Measurements from ENCODE around the gene PCDHGA4.

Gene PCDHGA4

DNA sequence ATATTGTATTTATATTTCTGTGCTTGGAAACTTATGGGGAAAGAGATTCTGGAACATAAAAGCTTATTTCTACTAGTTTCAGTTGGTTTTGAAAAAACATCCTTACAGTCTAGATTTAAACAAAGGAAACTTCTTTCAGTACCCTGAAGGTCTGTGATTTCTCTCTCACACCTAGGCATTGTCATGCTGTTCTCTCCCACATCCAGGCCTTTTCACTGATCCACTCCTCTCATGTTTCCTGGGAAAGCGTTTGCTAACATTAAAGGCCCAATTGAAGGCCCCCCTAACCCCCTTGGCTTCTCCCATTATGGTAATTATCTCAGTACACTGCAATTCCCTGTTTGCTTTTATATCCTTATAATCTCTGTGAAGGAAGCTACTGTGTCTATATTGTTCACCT is 12.0 kb upstream of the PCDHGA4 start:
- TF ChIP-seq, protein P1, sequence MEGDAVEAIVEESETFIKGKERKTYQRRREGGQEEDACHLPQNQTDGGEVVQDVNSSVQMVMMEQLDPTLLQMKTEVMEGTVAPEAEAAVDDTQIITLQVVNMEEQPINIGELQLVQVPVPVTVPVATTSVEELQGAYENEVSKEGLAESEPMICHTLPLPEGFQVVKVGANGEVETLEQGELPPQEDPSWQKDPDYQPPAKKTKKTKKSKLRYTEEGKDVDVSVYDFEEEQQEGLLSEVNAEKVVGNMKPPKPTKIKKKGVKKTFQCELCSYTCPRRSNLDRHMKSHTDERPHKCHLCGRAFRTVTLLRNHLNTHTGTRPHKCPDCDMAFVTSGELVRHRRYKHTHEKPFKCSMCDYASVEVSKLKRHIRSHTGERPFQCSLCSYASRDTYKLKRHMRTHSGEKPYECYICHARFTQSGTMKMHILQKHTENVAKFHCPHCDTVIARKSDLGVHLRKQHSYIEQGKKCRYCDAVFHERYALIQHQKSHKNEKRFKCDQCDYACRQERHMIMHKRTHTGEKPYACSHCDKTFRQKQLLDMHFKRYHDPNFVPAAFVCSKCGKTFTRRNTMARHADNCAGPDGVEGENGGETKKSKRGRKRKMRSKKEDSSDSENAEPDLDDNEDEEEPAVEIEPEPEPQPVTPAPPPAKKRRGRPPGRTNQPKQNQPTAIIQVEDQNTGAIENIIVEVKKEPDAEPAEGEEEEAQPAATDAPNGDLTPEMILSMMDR (IDR thresholded peaks at IDR 0.05; ENCODE audit: borderline replicate concordance, extremely low read depth, low read length, poor library complexity, severe bottlenecking): no peak
- no peak for TF ChIP-seq EZH2 (IDR thresholded peaks at IDR 0.05; ENCODE audit: borderline replicate concordance, low read depth, low read length, severe bottlenecking)
- Histone ChIP-seq H3K36me3 (ENCODE audit: insufficient read depth, low read length) (no peaks in the 10 kb centered on the region), H3K9me3 (ENCODE audit: insufficient read depth, low read length, severe bottlenecking) (no peaks in the 10 kb centered on the region), H3K4me1 (ENCODE audit: insufficient read depth, low read length) (no peaks in the 10 kb centered on the region), H3K4me3 (ENCODE audit: low read depth in 1 of 2, low read length in 2 of 2) (no peak overlapping the region), H3K79me2 (ENCODE audit: insufficient read depth, low read length) (no peaks in the 10 kb centered on the region), H2AFZ (ENCODE audit: low read depth, low read length) (no peak overlapping the region), H3K4me2 (ENCODE audit: insufficient read depth, low read length) (no peak overlapping the region), H3K27ac (ENCODE audit: low read length) (no peak overlapping the region), H3K9ac (ENCODE audit: low read depth, low read length) (no peak overlapping the region), H3K27me3 (ENCODE audit: insufficient read depth, low read length, poor library complexity) (no peaks in the 10 kb centered on the region), H4K20me1 (ENCODE audit: insufficient read depth, low read length) (no peaks in the 10 kb centered on the region)
- DNase-seq (no peak), ATAC-seq (ENCODE audit: insufficient read depth, low read depth) (no peak)

DNA sequence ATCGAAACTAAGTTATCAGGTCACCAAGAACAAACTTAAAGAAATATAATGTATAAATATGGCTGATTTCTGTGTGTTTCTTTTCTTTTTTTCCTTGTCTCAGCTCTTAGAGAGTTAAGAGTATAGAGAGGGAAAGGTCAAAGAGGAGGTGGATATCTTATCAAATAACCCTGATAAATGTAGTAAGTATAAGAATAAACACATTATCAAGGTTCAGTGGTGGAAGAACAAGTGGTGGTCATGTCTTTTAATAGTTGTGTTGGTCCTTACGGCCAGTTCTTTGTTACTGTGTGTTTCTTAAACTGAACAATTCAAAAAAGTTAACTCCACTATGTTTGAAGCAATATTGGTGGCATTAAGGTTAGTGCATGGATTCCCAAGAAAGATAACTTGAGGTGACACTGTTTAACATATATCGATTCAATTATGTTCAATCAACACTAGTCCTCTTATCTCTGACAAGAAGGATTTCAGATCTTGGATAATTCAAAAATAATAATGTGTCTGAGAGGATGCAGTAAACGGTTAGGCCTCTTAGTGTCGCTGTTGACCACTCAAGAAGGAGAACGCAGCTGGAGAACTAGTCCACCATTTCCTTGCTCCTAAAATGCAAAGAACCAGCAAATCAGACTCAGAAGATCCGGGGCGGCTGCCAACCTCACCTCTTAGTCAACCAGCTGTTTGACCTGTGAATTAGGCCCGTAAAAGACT is 11.4 kb upstream of the PCDHGA4 start, which contains the start of gene PCDHGA3:
TSS of gene PCDHGA3 (plus strand) at position 588 of the 711 bp plus-strand sequence. CDS start 205 bp downstream, outside the sequence.
- Histone ChIP-seq H3K79me2 (ENCODE audit: insufficient read depth, low read length) (no peaks in the 10 kb centered on the region), H3K27me3 (ENCODE audit: insufficient read depth, low read length, poor library complexity) (no peaks in the 10 kb centered on the region), H3K36me3 (ENCODE audit: insufficient read depth, low read length) (no peaks in the 10 kb centered on the region), H3K27ac (ENCODE audit: low read length) (no peak within 1 kb of the TSS), H3K9ac (ENCODE audit: low read depth, low read length) (no peak within 1 kb of the TSS), H4K20me1 (ENCODE audit: insufficient read depth, low read length) (no peaks in the 10 kb centered on the region), H3K4me2 (ENCODE audit: insufficient read depth, low read length) (no peak within 1 kb of the TSS), H3K9me3 (ENCODE audit: insufficient read depth, low read length, severe bottlenecking) (no peaks in the 10 kb centered on the region), H2AFZ (ENCODE audit: low read depth, low read length) (no peak within 1 kb of the TSS), H3K4me3 (ENCODE audit: low read depth in 1 of 2, low read length in 2 of 2) (no peak within 1 kb of the TSS), H3K4me1 (ENCODE audit: insufficient read depth, low read length) (no peaks in the 10 kb centered on the region)
- DNase-seq: no peak
- no peak for TF ChIP-seq EZH2 (IDR thresholded peaks at IDR 0.05; ENCODE audit: borderline replicate concordance, low read depth, low read length, severe bottlenecking)
- TF ChIP-seq, protein P1 (IDR thresholded peaks at IDR 0.05; ENCODE audit: borderline replicate concordance, extremely low read depth, low read length, poor library complexity, severe bottlenecking): peak; percentile 18
- no peak for ATAC-seq (ENCODE audit: insufficient read depth, low read depth)

DNA sequence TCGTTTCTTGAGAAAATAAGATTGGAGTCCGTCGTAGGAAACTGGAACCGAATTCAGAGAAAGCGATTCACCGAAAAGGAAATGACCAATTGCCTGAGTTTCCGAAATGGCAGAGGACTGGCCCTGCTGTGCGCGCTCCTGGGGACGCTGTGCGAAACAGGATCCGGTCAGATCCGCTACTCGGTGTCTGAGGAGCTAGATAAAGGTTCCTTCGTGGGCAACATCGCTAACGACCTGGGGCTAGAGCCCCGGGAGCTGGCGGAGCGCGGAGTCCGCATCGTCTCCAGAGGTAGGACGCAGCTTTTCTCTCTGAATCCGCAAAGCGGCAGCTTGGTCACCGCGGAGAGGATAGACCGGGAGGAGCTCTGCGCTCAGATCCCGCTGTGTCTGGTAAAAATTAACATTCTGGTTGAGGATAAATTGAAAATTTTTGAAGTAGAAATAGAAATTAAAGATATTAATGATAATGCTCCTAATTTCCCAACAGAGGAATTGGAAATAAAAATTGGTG is 10.8 kb upstream of the PCDHGA4 start:
- H3K9me3 ChIP-seq (ENCODE audit: insufficient read depth, low read length, severe bottlenecking): no peaks in the 10 kb centered on the region
- DNase-seq (no peak), ATAC-seq (ENCODE audit: insufficient read depth, low read depth) (no peak)
- no peaks in the 10 kb centered on the region for H3K79me2 ChIP-seq (ENCODE audit: insufficient read depth, low read length)
- H4K20me1 ChIP-seq (ENCODE audit: insufficient read depth, low read length): no peaks in the 10 kb centered on the region
- no peak overlapping the region for H3K4me2 ChIP-seq (ENCODE audit: insufficient read depth, low read length)
- H3K9ac ChIP-seq (ENCODE audit: low read depth, low read length): no peak overlapping the region
- no peaks in the 10 kb centered on the region for H3K4me1 ChIP-seq (ENCODE audit: insufficient read depth, low read length)
- H3K36me3 ChIP-seq (ENCODE audit: insufficient read depth, low read length): no peaks in the 10 kb centered on the region
- H3K4me3 ChIP-seq (ENCODE audit: low read depth in 1 of 2, low read length in 2 of 2): no peak overlapping the region
- no peaks in the 10 kb centered on the region for H3K27me3 ChIP-seq (ENCODE audit: insufficient read depth, low read length, poor library complexity)
- H2AFZ ChIP-seq (ENCODE audit: low read depth, low read length): no peak overlapping the region
- TF ChIP-seq EZH2 (IDR thresholded peaks at IDR 0.05; ENCODE audit: borderline replicate concordance, low read depth, low read length, severe bottlenecking): no peak
- TF ChIP-seq, protein P1 (IDR thresholded peaks at IDR 0.05; ENCODE audit: borderline replicate concordance, extremely low read depth, low read length, poor library complexity, severe bottlenecking): no peak
- no peak overlapping the region for H3K27ac ChIP-seq (ENCODE audit: low read length)

All from DND-41 (cell line).